ENCODE results near the gene MRPL44.

The MRPL44 gene

GRCh38 chr2:223918671-223919134 lies 38.6 kb upstream of the MRPL44 start:
- TF ChIP-seq CTCF (IDR thresholded peaks at IDR 0.05) (no peak), ZFX (IDR thresholded peaks at IDR 0.05; ENCODE audit: borderline replicate concordance) (no peak)
- no peak overlapping the region for H3K27ac ChIP-seq

- TF ChIP-seq ZFX (IDR thresholded peaks at IDR 0.05; ENCODE audit: borderline replicate concordance) = no peak
- TF ChIP-seq CTCF (IDR thresholded peaks at IDR 0.05) = no peak
- H3K27ac ChIP-seq = no peak overlapping the region
Measured at GRCh38 chr2:223920109-223920508, 37.2 kb upstream of the MRPL44 start.

- no peak overlapping the region for H3K27ac ChIP-seq
- TF ChIP-seq CTCF (IDR thresholded peaks at IDR 0.05) (no peak), ZFX (IDR thresholded peaks at IDR 0.05; ENCODE audit: borderline replicate concordance) (no peak)
Measured at GRCh38 chr2:223921204-223921603, 36.1 kb upstream of the MRPL44 start.

GRCh38 chr2:223922308-223922707 lies 35.0 kb upstream of the MRPL44 start:
- H3K27ac ChIP-seq = no peak overlapping the region
- TF ChIP-seq CTCF (IDR thresholded peaks at IDR 0.05) (no peak), ZFX (IDR thresholded peaks at IDR 0.05; ENCODE audit: borderline replicate concordance) (no peak)

- H3K27ac ChIP-seq = no peak overlapping the region
- no peak for TF ChIP-seq ZFX (IDR thresholded peaks at IDR 0.05; ENCODE audit: borderline replicate concordance)
- no peak for TF ChIP-seq CTCF (IDR thresholded peaks at IDR 0.05)
Measured at GRCh38 chr2:223923976-223924375, 33.3 kb upstream of the MRPL44 start.

GRCh38 chr2:223925106-223925505 lies 32.2 kb upstream of the MRPL44 start:
- H3K27ac ChIP-seq = no peak overlapping the region
- TF ChIP-seq ZFX (IDR thresholded peaks at IDR 0.05; ENCODE audit: borderline replicate concordance) = no peak
- no peak for TF ChIP-seq CTCF (IDR thresholded peaks at IDR 0.05)

- no peak for TF ChIP-seq ZFX (IDR thresholded peaks at IDR 0.05; ENCODE audit: borderline replicate concordance)
- no peak for TF ChIP-seq CTCF (IDR thresholded peaks at IDR 0.05)
Measured at GRCh38 chr2:223928113-223929006, 28.9 kb upstream of the MRPL44 start.

More at GRCh38 chr2:223928113-223929006, 28.9 kb upstream of the MRPL44 start:
- no peak overlapping the region for H3K27ac ChIP-seq
